ENCODE measurements around the gene PISD.
A peak's percentile ranks its signal among the peaks of the same experiment; 100 is the strongest.
"Not testable (repeated sequence)": the region's sequence is repeated elsewhere in the genome, so short reads cannot be mapped to it uniquely, and the experiment has no call there.

PISD gene

GRCh38 chr22:31683181-31684105 is 21.4 kb upstream of the PISD start:
- no peak for TF ChIP-seq CTCF (IDR thresholded peaks at IDR 0.05; ENCODE audit: low read length, missing control alignments)
- H3K4me3 ChIP-seq (replicated peaks; ENCODE audit: low read depth, low read length), result no peak overlapping the region
- DNase-seq (ENCODE audit: low read depth), result no peak

- no peak for TF ChIP-seq CTCF (IDR thresholded peaks at IDR 0.05; ENCODE audit: low read length, missing control alignments)
- DNase-seq (ENCODE audit: low read depth), result no peak
- H3K4me3 ChIP-seq (replicated peaks; ENCODE audit: low read depth, low read length), result no peak overlapping the region
These were observed 20.7 kb upstream of the PISD start for GRCh38 chr22:31682751-31683150.

DNA sequence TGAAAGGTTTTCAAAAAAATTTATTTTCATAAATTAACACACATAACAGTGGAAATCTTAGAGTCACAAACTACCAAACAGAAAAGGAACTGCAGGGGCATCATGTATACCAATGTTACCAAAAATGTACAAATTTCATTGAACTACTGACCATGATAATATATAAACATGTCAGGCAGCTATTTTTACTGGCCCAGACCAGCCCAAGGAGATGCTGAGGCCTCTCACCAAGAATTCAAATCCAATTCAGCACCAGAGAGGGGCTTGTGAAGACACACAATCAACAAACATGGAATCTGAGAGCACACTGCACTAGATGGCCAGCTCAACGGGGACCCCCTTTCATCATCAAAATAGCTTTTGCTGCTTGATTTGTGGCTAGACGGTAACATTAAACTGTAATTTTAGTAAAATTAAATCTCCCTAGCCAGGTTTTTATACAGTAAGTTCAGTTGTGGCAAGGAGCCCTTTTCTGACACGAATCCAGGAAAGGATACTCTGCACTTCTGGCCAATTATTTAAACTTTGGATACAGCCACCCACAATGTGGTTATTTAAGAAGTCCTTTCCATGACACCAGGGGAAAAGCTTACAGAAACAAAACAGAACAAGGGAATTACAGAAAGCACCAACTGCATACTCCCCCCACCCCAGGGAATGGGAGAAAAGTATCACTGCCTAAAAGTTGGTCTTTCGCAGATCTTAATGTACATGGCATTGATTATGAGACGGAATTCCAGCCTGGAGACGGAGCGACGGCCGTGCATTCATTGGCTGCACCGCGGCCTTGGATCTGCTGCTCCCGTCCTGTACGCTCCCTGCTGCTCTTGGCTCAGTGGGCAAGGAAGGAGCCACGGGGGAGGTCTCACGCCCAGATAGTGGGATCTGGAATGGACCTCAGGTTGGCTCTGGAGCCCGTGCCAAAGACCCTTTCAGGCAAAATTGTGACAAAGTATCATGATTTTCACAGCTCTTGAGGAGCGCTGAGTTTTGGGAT is 19.6 kb upstream of the PISD start:
- H3K4me3 ChIP-seq (replicated peaks; ENCODE audit: low read depth, low read length), result no peak overlapping the region
- peak; percentile 17 for DNase-seq (ENCODE audit: low read depth)
- TF ChIP-seq CTCF (IDR thresholded peaks at IDR 0.05; ENCODE audit: low read length, missing control alignments), result no peak

DNA sequence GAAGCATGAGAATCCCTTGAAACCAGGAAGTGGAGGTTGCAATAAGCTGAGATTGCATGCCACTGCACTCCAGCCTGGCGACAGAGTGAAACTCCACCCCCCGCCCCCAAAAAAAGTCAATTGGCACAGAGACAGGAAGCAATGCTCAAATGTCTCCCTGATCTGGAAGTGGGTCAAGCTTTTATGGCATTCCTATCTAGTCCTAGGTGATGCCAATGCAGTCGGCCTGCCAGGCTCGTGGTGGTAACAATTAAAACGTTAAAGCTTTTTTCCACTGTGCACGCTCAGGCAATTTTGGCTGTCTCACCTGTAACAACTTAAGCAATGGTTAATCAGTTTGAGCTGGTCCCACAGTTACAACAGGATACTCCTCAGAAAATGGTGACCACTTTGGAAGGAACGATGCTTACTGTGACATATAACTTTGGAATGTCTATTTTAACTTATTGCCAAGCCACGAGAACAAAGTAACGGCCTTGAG is 18.9 kb upstream of the PISD start:
- no peak for TF ChIP-seq CTCF (IDR thresholded peaks at IDR 0.05; ENCODE audit: low read length, missing control alignments)
- peak; percentile 69 for DNase-seq (ENCODE audit: low read depth)
- no peak overlapping the region for H3K4me3 ChIP-seq (replicated peaks; ENCODE audit: low read depth, low read length)

DNA sequence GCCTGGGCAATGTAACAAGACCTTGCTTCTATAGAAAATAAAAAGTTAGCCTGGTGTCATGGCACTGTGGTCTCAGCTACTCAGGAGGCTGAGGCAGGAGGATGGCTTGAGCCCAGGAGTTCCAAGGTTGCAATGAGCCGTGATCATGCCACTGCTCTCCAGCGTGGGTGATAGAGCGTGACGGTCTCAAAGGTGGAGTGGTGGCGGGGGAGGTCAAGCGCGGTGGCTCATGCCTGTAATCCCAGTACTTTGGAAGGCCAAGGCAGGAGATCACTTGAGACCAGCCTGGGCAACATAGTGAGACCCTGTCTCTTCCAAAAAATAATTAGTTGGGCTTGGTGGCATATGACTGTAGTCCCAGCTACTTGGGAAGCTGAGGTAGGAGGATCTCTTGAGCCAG is 16.7 kb upstream of the PISD start:
- no peak for DNase-seq (ENCODE audit: low read depth)
- no peak overlapping the region for H3K4me3 ChIP-seq (replicated peaks; ENCODE audit: low read depth, low read length)
- no peak for TF ChIP-seq CTCF (IDR thresholded peaks at IDR 0.05; ENCODE audit: low read length, missing control alignments)

- H3K4me3 ChIP-seq (replicated peaks; ENCODE audit: low read depth, low read length), result peak overlapping the region; percentile 57
- no peak for TF ChIP-seq CTCF (IDR thresholded peaks at IDR 0.05; ENCODE audit: low read length, missing control alignments)
- peak; percentile 93 for DNase-seq (ENCODE audit: low read depth)
These were observed 14.7 kb upstream of the PISD start for GRCh38 chr22:31676700-31677099.

- DNase-seq (ENCODE audit: low read depth); H3K4me3 ChIP-seq (replicated peaks; ENCODE audit: low read depth, low read length): not testable (repeated sequence)
These were observed 12.2 kb upstream of the PISD start for GRCh38 chr22:31674219-31674618.

DNA sequence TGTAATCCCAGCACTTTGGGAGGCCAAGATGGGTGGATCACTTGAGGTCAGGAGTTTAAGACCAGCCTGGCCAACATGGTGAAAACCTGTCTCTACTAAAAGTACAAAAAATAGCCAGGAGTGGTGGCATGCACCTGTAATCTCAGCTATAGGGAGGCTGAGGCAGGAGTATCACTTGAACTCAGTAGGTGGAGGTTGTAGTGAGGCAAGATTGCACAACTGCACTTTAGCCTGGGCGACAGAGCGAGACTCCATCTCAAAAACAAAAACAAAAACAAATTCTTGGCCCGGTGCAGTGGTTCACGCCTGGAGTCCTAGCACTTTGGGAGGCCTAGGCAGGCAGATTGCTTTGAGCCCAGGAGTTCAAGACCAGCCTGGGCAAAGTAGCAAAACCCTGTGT is 6.8 kb upstream of the PISD start:
- not testable (repeated sequence) for H3K4me3 ChIP-seq (replicated peaks; ENCODE audit: low read depth, low read length); DNase-seq (ENCODE audit: low read depth)

Data from fibroblast of pulmonary artery (primary cell).